ENCODE data around the gene NOTUM. TPM values are rescaled to one million over a fixed set of nuclear protein-coding genes. Genes with fewer than 3 reads are reported as not detected.

The NOTUM gene
- total RNA-seq, 4 donors from 2014 or later: not detected

GRCh38 chr17:81959362-81960129 is 1.4 kb downstream of the NOTUM start:
- peak; percentile 58 for DNase-seq (ENCODE audit: low spot score)
- peak in 2 of 3 donors; percentile 68 to 86 for TF ChIP-seq CTCF (IDR thresholded peaks at IDR 0.05)
- ATAC-seq (ENCODE audit: low FRiP score): peak; percentile 80

GRCh38 chr17:81958633-81959342 is 2.2 kb downstream of the NOTUM start:
- no peak for TF ChIP-seq CTCF (IDR thresholded peaks at IDR 0.05)
- DNase-seq (ENCODE audit: low spot score) (no peak), ATAC-seq (ENCODE audit: low FRiP score) (no peak)

GRCh38 chr17:81957691-81958432 is 3.1 kb downstream of the NOTUM start:
- no peak for ATAC-seq (ENCODE audit: low FRiP score)
- DNase-seq (ENCODE audit: low spot score): no peak
- TF ChIP-seq CTCF (IDR thresholded peaks at IDR 0.05): no peak

- ATAC-seq (ENCODE audit: low FRiP score): no peak
- no peak for DNase-seq (ENCODE audit: low spot score)
- no peak for TF ChIP-seq CTCF (IDR thresholded peaks at IDR 0.05)
These were observed 4.1 kb downstream of the NOTUM start for GRCh38 chr17:81956607-81957589.

GRCh38 chr17:81955756-81956544 is 5.0 kb downstream of the NOTUM start:
- ATAC-seq (ENCODE audit: low FRiP score) (no peak), DNase-seq (ENCODE audit: low spot score) (no peak)
- no peak for TF ChIP-seq CTCF (IDR thresholded peaks at IDR 0.05)
